K562 (cell line): ENCODE measurements around the gene RBM34. TPM values are rescaled to one million over a fixed set of nuclear protein-coding genes. Genes with fewer than 3 reads are reported as not detected.

Experiments
- CEBPG ChIP-seq, 3 experiments: fragments of 200-800 bp in 1 of 3; sonication (Bioruptor generic) in 1 of 3; sonication (generic) in 1 of 3; formaldehyde crosslinking in 1 of 3; IDR thresholded peaks in 2 of 3; conservative IDR thresholded peaks in 1 of 3; 2 replicates each; pipeline versions ENCODE4 v1.6.1 to v1.8.0; 2016 to 2022; ENCODE audit warnings: missing compliant biosample characterization in 2 of 3, missing genetic modification characterization in 2 of 3, mild to moderate bottlenecking in 1 of 3, missing genetic modification reagents in 1 of 3
- FUS ChIP-seq: fragments of 200-400 bp; formaldehyde crosslinking; optimal IDR thresholded peaks from 2 replicates; pipeline ENCODE3; 2017; ENCODE audit warnings: low read depth, low read length
- HNRNPK ChIP-seq: fragments of 200-400 bp; formaldehyde crosslinking; IDR thresholded peaks from one replicate; pipeline ENCODE4 v1.6.1; 2018; ENCODE audit warnings: mild to moderate bottlenecking, low read depth, low read length; ENCODE audit not compliant: poor library complexity, severe bottlenecking
- NR1H2 ChIP-seq: sonication (generic); formaldehyde crosslinking; IDR thresholded peaks from 2 replicates; pipeline ENCODE4 v1.4.0; 2020; ENCODE audit warnings: mild to moderate bottlenecking, missing genetic modification reagents
- SLC30A9 ChIP-seq: fragments of 250-450 bp; sonication (Bioruptor Pico); IDR thresholded peaks from 2 replicates; pipeline ENCODE4 v1.8.0; 2022; ENCODE audit warnings: mild to moderate bottlenecking, moderate library complexity
- ZNF134 ChIP-seq: fragments of 250-450 bp; sonication (Bioruptor Pico); conservative IDR thresholded peaks from 2 replicates; pipeline ENCODE4 v1.4.0; 2020
- polyA plus RNA-seq, 8 experiments: library from polyadenylated mRNA; depleted of rRNA in 4 of 8; stranded (reverse) in 5 of 8; unstranded in 3 of 8; fragments of >200 nt; fragmentation: Nextera tagmentation in 2 of 8; fragmentation: Illumina TruSeq in 1 of 8; extraction: Ambion mirVana in 2 of 8; extraction: Trizol in 1 of 8; gene quantifications; 2 replicates each; pipeline versions ENCODE4 v1.2.1 to v1.2.3, GENCODE V29; 2011 to 2014; ENCODE audit warnings: inconsistent platforms in 1 of 8, missing spikeins in 1 of 8
- total RNA-seq, 7 experiments: library from RNA; depleted of rRNA in 6 of 7; stranded (reverse); fragments of >200 nt in 6 of 7; fragmentation: Illumina TruSeq in 2 of 7; extraction: Trizol in 2 of 7; gene quantifications; 2 replicates each; pipeline versions ENCODE4 v1.2.1 to v1.2.3, GENCODE V29; 2011 to 2021; ENCODE audit warnings: low replicate concordance in 1 of 7
- TF ChIP-seq, protein P1 (sequence below): fragments of 250-450 bp; sonication (Bioruptor Pico); IDR thresholded peaks from 2 replicates; pipeline ENCODE4 v1.5.0; 2021; ENCODE audit warnings: mild to moderate bottlenecking, borderline replicate concordance
- TF ChIP-seq, protein P2 (sequence below), 3 experiments: fragments of 200-800 bp in 1 of 3; sonication (Bioruptor generic) in 1 of 3; sonication (generic) in 1 of 3; formaldehyde crosslinking in 1 of 3; IDR thresholded peaks; 2 replicates each; pipeline versions ENCODE4 v1.6.1 to v1.8.0; 2016 to 2022; ENCODE audit warnings: mild to moderate bottlenecking in 2 of 3, missing compliant biosample characterization in 2 of 3, missing genetic modification characterization in 2 of 3, missing genetic modification reagents in 1 of 3
- TF ChIP-seq, protein P3 (sequence below): fragments of 250-450 bp; sonication (Bioruptor Pico); IDR thresholded peaks from 2 replicates; pipeline ENCODE4 v1.8.0; 2021; ENCODE audit warnings: moderate library complexity, mild to moderate bottlenecking, inconsistent platforms
- TF ChIP-seq, protein P4 (sequence below): fragments of 450-650 bp; IDR thresholded peaks from 2 replicates; pipeline ENCODE4 v1.6.1; 2016; ENCODE audit warnings: mild to moderate bottlenecking
- TF ChIP-seq, protein P5 (sequence below): fragments of 450-650 bp; IDR thresholded peaks from 2 replicates; pipeline ENCODE4 v1.6.1; 2016; ENCODE audit warnings: low read depth

RBM34 gene
- total and polyA plus RNA-seq, 9 of the 15 experiments (the other 6 are each of a cell fraction or from before 2014, with no cell fraction given), result 64.0 to 178 (median 124) TPM

DNA sequence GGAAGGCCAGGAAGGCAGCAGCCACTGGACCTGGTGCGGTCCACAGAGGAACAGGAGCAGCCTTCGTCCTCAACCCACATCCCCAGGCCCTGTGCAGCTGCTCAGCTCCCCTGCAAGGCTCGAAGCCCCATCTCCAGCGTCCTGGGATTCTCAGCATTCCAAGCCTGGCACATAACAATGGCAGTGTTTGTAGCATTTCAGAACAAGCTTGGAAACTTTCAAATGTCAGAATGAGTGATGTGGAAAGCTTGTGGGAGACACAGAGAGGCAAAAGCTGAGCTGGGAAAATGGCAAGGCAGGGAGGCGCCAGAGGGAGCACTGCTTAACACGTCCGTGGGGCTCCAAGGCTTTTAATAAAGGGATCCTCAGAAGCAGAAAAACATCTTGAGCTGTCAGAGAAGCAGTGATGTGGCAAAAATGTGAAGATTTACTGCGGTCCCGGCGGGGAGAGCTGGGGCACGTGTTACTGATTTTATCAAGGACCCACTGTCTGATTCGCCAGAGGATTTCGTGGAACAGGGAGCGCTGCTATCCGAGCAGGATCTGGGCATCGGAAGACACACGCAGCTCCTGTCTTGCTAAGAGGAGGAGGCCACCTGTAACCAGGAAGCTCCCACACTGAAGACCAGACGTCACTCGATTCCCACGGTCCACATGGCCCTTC is 70.5 kb downstream of the RBM34 start (continued):
- TF ChIP-seq, protein P1, sequence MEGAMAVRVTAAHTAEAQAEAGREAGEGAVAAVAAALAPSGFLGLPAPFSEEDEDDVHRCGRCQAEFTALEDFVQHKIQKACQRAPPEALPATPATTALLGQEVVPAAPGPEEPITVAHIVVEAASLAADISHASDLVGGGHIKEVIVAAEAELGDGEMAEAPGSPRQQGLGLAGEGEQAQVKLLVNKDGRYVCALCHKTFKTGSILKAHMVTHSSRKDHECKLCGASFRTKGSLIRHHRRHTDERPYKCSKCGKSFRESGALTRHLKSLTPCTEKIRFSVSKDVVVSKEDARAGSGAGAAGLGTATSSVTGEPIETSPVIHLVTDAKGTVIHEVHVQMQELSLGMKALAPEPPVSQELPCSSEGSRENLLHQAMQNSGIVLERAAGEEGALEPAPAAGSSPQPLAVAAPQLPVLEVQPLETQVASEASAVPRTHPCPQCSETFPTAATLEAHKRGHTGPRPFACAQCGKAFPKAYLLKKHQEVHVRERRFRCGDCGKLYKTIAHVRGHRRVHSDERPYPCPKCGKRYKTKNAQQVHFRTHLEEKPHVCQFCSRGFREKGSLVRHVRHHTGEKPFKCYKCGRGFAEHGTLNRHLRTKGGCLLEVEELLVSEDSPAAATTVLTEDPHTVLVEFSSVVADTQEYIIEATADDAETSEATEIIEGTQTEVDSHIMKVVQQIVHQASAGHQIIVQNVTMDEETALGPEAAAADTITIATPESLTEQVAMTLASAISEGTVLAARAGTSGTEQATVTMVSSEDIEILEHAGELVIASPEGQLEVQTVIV (CRISPR knock-in tag), result no peak
- TF ChIP-seq CEBPG (CRISPR knock-in tag; IDR thresholded peaks at IDR 0.05), result 0 out of 2 replicates have a peak, but pooled peaks have one; percentile 15
- no peak for TF ChIP-seq CEBPG (tag; conservative IDR thresholded peaks at IDR 0.05 in 1 of 2, IDR thresholded peaks at IDR 0.05 in 1 of 2)
- no peak for TF ChIP-seq SLC30A9 (CRISPR knock-in tag)
- TF ChIP-seq, protein P2, sequence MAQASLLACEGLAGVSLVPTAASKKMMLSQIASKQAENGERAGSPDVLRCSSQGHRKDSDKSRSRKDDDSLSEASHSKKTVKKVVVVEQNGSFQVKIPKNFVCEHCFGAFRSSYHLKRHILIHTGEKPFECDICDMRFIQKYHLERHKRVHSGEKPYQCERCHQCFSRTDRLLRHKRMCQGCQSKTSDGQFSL (CRISPR knock-in tag; IDR thresholded peaks at IDR 0.05), result no peak
- TF ChIP-seq, protein P2 (tag; IDR thresholded peaks at IDR 0.05), result no peak
- no peak for TF ChIP-seq ZNF134 (CRISPR knock-in tag)
- TF ChIP-seq NR1H2 (CRISPR knock-in tag), result no peak
- TF ChIP-seq, protein P3, sequence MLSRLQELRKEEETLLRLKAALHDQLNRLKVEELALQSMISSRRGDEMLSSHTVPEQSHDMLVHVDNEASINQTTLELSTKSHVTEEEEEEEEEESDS (CRISPR knock-in tag), result no peak
- TF ChIP-seq FUS, result no peak
- TF ChIP-seq HNRNPK, result no peak
- TF ChIP-seq, protein P4, sequence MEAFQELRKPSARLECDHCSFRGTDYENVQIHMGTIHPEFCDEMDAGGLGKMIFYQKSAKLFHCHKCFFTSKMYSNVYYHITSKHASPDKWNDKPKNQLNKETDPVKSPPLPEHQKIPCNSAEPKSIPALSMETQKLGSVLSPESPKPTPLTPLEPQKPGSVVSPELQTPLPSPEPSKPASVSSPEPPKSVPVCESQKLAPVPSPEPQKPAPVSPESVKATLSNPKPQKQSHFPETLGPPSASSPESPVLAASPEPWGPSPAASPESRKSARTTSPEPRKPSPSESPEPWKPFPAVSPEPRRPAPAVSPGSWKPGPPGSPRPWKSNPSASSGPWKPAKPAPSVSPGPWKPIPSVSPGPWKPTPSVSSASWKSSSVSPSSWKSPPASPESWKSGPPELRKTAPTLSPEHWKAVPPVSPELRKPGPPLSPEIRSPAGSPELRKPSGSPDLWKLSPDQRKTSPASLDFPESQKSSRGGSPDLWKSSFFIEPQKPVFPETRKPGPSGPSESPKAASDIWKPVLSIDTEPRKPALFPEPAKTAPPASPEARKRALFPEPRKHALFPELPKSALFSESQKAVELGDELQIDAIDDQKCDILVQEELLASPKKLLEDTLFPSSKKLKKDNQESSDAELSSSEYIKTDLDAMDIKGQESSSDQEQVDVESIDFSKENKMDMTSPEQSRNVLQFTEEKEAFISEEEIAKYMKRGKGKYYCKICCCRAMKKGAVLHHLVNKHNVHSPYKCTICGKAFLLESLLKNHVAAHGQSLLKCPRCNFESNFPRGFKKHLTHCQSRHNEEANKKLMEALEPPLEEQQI, result no peak
- TF ChIP-seq, protein P5, sequence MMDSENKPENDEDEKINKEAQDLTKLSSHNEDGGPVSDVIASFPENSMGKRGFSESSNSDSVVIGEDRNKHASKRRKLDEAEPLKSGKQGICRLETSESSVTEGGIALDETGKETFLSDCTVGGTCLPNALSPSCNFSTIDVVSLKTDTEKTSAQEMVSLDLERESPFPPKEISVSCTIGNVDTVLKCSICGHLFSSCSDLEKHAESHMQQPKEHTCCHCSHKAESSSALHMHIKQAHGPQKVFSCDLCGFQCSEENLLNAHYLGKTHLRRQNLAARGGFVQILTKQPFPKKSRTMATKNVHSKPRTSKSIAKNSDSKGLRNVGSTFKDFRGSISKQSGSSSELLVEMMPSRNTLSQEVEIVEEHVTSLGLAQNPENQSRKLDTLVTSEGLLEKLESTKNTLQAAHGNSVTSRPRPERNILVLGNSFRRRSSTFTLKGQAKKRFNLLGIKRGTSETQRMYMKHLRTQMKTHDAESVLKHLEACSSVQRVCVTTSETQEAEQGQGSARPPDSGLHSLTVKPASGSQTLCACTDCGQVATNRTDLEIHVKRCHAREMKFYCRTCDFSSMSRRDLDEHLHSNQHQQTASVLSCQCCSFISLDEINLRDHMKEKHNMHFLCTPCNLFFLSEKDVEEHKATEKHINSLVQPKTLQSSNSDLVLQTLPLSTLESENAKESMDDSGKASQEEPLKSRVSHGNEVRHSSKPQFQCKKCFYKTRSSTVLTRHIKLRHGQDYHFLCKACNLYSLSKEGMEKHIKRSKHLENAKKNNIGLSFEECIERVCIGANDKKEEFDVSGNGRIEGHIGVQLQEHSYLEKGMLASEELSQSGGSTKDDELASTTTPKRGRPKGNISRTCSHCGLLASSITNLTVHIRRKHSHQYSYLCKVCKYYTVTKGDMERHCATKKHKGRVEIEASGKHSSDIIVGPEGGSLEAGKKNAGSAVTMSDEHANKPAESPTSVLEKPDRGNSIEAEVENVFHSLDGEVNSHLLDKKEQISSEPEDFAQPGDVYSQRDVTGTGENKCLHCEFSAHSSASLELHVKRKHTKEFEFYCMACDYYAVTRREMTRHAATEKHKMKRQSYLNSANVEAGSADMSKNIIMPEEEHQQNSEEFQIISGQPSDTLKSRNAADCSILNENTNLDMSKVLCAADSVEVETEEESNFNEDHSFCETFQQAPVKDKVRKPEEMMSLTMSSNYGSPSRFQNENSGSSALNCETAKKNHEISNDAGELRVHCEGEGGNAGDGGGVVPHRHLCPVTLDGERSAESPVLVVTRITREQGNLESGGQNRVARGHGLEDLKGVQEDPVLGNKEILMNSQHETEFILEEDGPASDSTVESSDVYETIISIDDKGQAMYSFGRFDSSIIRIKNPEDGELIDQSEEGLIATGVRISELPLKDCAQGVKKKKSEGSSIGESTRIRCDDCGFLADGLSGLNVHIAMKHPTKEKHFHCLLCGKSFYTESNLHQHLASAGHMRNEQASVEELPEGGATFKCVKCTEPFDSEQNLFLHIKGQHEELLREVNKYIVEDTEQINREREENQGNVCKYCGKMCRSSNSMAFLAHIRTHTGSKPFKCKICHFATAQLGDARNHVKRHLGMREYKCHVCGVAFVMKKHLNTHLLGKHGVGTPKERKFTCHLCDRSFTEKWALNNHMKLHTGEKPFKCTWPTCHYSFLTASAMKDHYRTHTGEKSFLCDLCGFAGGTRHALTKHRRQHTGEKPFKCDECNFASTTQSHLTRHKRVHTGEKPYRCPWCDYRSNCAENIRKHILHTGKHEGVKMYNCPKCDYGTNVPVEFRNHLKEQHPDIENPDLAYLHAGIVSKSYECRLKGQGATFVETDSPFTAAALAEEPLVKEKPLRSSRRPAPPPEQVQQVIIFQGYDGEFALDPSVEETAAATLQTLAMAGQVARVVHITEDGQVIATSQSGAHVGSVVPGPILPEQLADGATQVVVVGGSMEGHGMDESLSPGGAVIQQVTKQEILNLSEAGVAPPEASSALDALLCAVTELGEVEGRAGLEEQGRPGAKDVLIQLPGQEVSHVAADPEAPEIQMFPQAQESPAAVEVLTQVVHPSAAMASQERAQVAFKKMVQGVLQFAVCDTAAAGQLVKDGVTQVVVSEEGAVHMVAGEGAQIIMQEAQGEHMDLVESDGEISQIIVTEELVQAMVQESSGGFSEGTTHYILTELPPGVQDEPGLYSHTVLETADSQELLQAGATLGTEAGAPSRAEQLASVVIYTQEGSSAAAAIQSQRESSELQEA, result no peak
